ENCODE measurements around the gene GNA15.

GNA15 gene

GRCh38 chr19:3175781-3176714, 40.2 kb downstream of the GNA15 start:
- Mint-ChIP-seq H3K36me3 (ENCODE audit: low read depth) (no peaks in the 10 kb centered on the region), H3K27me3 (no peaks in the 10 kb centered on the region), H3K27ac (peak overlapping the region; percentile 70), H3K9me3 (no peaks in the 10 kb centered on the region), H3K4me3 (no peak overlapping the region), H3K4me1 (ENCODE audit: low read depth) (peaks cover 61% of the 10 kb centered on the region)
- intact Hi-C loops (cut with micrococcal nuclease): no loop called here

DNA sequence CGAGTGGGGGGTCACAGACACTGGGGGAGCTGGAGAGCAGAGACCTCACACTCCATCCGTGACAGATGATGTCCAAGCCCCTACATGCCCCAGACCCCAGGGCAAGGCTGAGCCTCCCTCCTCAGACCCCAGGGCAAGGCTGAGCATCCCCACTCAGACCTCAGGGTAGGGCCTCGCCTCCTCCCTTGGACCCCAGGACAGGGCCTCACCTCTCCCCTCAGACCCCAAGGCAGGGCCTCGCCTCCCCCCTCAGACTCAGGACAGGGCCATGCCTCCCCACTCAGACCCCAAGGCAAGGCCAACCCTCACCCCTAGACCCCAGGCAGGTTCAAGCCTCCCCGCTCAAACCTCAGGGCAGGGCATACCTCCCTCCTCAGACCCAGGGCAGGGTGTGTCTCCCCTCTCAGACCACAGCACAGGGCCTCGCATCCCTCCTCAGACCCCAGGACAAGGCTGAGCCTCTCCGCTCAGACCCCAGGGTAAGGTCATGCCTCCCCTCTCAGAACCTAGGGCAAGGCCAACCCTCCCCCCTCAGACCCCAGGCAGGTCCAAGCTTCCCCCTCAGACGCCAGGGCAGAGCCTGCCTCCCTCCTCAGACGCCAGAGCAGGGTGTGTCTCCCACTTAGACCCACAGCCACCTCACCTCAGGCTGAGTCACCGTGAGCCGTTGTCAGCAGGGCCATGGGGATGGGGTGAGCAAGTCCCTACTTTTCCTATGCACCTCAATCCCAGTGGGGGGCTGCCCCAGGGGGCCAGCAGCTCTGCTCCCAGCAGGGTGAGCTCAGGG, 41.1 kb downstream of the GNA15 start:
- Mint-ChIP-seq H3K9me3 (no peaks in the 10 kb centered on the region), H3K4me1 (ENCODE audit: low read depth) (peaks cover 53% of the 10 kb centered on the region), H3K4me3 (peak overlapping the region; percentile 53), H3K36me3 (ENCODE audit: low read depth) (no peaks in the 10 kb centered on the region), H3K27me3 (no peaks in the 10 kb centered on the region), H3K27ac (peak overlapping the region; percentile 70)
- intact Hi-C loops (cut with micrococcal nuclease): no loop called here

DNA sequence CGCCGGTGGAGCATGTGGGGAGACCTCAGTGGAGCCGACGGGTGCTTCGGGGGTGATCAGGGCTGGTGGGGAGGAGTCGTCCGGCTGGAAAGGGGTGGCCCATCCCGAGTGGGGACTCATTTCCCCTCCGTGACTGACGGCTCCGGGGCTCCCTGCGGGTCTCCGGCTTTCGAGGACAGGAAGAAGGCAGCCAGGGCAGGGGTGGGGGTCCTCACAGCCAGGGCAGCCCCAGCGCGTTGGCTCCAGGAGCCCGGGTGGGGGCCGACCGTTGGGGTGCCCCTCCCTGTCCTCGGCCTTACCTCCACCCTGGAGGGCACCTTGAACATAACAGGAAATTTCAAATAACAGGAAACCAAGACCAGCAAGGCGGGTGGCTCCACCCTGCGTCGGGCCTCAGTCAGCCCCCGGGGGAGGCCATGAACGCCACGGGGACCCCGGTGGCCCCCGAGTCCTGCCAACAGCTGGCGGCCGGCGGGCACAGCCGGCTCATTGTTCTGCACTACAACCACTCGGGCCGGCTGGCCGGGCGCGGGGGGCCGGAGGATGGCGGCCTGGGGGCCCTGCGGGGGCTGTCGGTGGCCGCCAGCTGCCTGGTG, 42.6 kb downstream of the GNA15 start, which contains the start of gene S1PR4:
S1PR4 (plus strand) TSS at position 393 of the 596 bp plus-strand sequence; CDS start at position 417, 24 bp downstream.
- Mint-ChIP-seq H3K9me3 (no peaks in the 10 kb centered on the region), H3K27me3 (no peaks in the 10 kb centered on the region), H3K4me3 (peak within 1 kb of the TSS; percentile 84), H3K4me1 (ENCODE audit: low read depth) (peaks cover 52% of the 10 kb centered on the region), H3K27ac (peak within 1 kb of the TSS; percentile 97), H3K36me3 (ENCODE audit: low read depth) (no peaks in the 10 kb centered on the region)
- intact Hi-C loops (cut with micrococcal nuclease): no loop called here

DNA sequence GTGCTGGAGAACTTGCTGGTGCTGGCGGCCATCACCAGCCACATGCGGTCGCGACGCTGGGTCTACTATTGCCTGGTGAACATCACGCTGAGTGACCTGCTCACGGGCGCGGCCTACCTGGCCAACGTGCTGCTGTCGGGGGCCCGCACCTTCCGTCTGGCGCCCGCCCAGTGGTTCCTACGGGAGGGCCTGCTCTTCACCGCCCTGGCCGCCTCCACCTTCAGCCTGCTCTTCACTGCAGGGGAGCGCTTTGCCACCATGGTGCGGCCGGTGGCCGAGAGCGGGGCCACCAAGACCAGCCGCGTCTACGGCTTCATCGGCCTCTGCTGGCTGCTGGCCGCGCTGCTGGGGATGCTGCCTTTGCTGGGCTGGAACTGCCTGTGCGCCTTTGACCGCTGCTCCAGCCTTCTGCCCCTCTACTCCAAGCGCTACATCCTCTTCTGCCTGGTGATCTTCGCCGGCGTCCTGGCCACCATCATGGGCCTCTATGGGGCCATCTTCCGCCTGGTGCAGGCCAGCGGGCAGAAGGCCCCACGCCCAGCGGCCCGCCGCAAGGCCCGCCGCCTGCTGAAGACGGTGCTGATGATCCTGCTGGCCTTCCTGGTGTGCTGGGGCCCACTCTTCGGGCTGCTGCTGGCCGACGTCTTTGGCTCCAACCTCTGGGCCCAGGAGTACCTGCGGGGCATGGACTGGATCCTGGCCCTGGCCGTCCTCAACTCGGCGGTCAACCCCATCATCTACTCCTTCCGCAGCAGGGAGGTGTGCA, 43.3 kb downstream of the GNA15 start:
- intact Hi-C loops (cut with micrococcal nuclease): no loop called here
- H3K36me3 Mint-ChIP-seq (ENCODE audit: low read depth): peaks cover 3% of the 10 kb centered on the region
- H3K27me3 Mint-ChIP-seq: no peaks in the 10 kb centered on the region
- H3K9me3 Mint-ChIP-seq: no peaks in the 10 kb centered on the region
- peak overlapping the region; percentile 97 for H3K27ac Mint-ChIP-seq
- H3K4me1 Mint-ChIP-seq (ENCODE audit: low read depth): peaks cover 58% of the 10 kb centered on the region
- H3K4me3 Mint-ChIP-seq: peak overlapping the region; percentile 84

- Mint-ChIP-seq H3K4me3 (peak overlapping the region; percentile 84), H3K36me3 (ENCODE audit: low read depth) (peaks cover 7% of the 10 kb centered on the region), H3K27ac (peak overlapping the region; percentile 97), H3K4me1 (ENCODE audit: low read depth) (peaks cover 64% of the 10 kb centered on the region), H3K27me3 (no peaks in the 10 kb centered on the region), H3K9me3 (no peaks in the 10 kb centered on the region)
- intact Hi-C loops (cut with micrococcal nuclease): no loop called here
These were observed 44.0 kb downstream of the GNA15 start for GRCh38 chr19:3179739-3180293.

DNA sequence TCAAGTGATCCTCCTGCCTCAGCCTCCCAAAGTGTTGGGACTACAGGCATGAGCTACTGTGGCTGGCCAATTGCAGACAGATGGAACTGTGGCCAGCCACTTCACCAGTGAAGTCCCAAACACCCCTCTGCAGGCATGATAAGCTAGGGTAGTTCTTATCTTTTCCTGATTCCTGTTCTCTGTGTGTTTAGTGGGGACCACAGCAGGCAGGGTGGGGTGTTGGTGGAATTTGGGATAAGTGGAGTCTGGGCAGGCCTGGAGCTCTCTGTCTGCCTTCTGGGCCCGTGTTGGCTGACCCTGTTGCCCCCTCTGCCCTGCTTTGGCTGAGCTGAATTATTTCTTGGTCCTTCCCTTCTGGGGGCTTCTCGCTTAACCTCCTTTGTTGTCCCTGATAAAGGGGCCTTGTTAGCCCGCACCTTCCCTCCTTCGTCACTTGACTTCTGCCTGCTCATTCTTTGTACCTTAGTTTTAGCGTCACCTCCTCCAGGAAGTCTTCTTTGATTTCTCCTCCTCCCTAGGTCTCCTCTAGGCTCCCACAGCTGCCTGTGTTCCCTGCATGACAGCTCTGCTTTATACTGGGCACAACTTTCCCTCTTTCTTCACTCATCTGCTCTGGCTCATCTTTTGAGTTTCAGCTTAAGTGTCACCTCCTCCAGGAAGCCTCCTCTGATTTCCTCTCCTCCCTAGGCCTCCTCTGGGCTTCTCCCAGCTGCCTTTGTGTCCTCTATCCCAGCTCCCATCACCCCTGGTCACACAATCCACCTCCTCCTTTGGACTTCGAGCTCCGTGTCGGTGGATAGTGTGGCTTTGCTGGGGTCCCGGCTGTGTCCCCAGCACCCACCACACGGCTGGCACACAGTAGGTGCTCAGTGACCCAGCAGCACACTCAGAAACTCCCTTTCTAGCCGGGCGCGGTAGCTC, 48.1 kb downstream of the GNA15 start:
- Mint-ChIP-seq H3K4me1 (ENCODE audit: low read depth) (peaks cover 68% of the 10 kb centered on the region), H3K4me3 (no peak overlapping the region), H3K27ac (peak overlapping the region; percentile 98), H3K9me3 (no peaks in the 10 kb centered on the region), H3K36me3 (ENCODE audit: low read depth) (peaks cover 32% of the 10 kb centered on the region), H3K27me3 (no peaks in the 10 kb centered on the region)
- intact Hi-C loops (cut with micrococcal nuclease): no loop called here

GRCh38 chr19:3184847-3185460, 49.1 kb downstream of the GNA15 start:
- peaks cover 40% of the 10 kb centered on the region for H3K36me3 Mint-ChIP-seq (ENCODE audit: low read depth)
- intact Hi-C loops (cut with micrococcal nuclease): no loop called here
- H3K9me3 Mint-ChIP-seq: no peaks in the 10 kb centered on the region
- H3K4me3 Mint-ChIP-seq: peak overlapping the region; percentile 97
- peaks cover 67% of the 10 kb centered on the region for H3K4me1 Mint-ChIP-seq (ENCODE audit: low read depth)
- no peaks in the 10 kb centered on the region for H3K27me3 Mint-ChIP-seq
- peak overlapping the region; percentile 98 for H3K27ac Mint-ChIP-seq

DNA sequence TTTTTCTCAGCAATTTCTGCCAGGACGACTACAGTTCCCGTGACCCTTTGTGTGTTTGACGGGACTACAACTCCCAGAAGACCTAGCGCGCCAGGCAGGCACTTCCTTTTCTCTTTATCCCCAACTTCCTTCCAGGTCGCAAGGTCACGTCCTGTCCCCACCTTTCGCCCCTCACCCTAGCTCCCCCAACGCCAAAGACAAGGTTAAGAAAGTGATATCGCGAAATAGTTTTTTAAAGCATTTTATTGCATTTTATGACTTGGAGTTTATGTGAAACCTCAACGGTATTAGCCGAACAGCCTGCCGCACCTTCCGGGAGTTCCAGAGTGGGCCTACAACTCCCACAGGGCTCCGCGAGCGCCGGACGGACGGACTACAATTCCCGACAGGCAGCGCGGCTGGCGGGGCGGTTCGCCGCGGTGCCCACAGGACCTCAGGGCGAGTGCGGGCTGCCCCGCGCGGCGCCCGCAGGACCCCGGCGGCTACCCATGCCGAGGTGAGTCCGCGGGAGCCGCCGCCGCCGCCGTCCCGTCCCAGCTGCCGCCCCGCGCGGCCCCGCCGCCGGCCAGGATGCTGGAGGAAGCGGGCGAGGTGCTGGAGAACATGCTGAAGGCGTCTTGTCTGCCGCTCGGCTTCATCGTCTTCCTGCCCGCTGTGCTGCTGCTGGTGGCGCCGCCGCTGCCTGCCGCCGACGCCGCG, 49.8 kb downstream of the GNA15 start, which contains the start of gene NCLN:
NCLN (plus strand) TSS at position 470 of the 699 bp plus-strand sequence; CDS start at position 571, 101 bp downstream.
- no peaks in the 10 kb centered on the region for H3K27me3 Mint-ChIP-seq
- intact Hi-C loops (cut with micrococcal nuclease): no loop called here
- H3K36me3 Mint-ChIP-seq (ENCODE audit: low read depth): peaks cover 46% of the 10 kb centered on the region
- peak within 1 kb of the TSS; percentile 98 for H3K27ac Mint-ChIP-seq
- H3K4me3 Mint-ChIP-seq: peak within 1 kb of the TSS; percentile 97
- peaks cover 67% of the 10 kb centered on the region for H3K4me1 Mint-ChIP-seq (ENCODE audit: low read depth)
- H3K9me3 Mint-ChIP-seq: no peaks in the 10 kb centered on the region

GRCh38 chr19:3186160-3186688, 50.4 kb downstream of the GNA15 start:
- Mint-ChIP-seq H3K27ac (peak overlapping the region; percentile 98), H3K27me3 (no peaks in the 10 kb centered on the region), H3K9me3 (no peaks in the 10 kb centered on the region), H3K4me3 (peak overlapping the region; percentile 97), H3K4me1 (ENCODE audit: low read depth) (peaks cover 68% of the 10 kb centered on the region), H3K36me3 (ENCODE audit: low read depth) (peaks cover 52% of the 10 kb centered on the region)
- intact Hi-C loops (cut with micrococcal nuclease): no loop called here

DNA sequence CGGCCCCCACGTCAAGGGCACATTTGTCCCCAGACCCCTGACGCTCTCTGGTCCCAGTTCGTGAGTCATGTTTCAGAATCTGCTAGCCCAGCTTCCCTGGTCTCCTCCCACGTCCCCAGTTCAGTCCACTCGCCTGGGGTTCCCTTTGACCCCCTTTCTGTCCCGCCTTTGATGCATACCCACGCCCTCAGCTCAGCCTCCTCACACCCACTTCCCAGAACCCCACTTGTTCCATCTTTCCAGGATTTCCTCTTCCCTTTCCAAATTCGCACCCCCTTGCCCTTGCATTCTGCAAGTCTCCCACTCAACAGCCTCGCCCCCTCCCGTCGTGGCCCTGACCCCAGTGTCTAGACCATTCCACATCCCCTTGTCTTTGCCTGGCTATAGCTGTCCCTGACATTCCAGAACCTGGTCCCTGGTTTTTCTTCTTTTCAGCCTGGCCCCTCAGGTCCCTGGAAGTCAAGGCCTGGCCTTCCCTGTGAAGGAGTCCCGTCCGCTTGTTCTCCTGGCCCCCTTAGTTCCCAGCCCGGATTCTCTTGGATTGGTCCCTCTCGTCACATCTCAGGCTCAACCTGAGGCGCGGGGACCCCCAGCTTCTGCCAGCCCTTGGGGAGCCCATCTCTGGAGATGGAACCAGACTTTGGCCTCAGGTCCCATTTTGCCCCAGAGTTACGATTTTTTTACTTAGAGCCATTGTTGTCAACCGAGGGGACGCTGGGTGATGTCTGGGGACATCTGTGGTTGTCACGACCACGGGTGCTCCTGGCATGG, 51.2 kb downstream of the GNA15 start:
- H3K36me3 Mint-ChIP-seq (ENCODE audit: low read depth): peaks cover 58% of the 10 kb centered on the region
- intact Hi-C loops (cut with micrococcal nuclease): no loop called here
- H3K9me3 Mint-ChIP-seq: no peaks in the 10 kb centered on the region
- H3K27me3 Mint-ChIP-seq: no peaks in the 10 kb centered on the region
- H3K4me3 Mint-ChIP-seq: peak overlapping the region; percentile 97
- peak overlapping the region; percentile 98 for H3K27ac Mint-ChIP-seq
- peaks cover 69% of the 10 kb centered on the region for H3K4me1 Mint-ChIP-seq (ENCODE audit: low read depth)
